ENCODE measurements around the gene PADI2.

PADI2 gene

DNA sequence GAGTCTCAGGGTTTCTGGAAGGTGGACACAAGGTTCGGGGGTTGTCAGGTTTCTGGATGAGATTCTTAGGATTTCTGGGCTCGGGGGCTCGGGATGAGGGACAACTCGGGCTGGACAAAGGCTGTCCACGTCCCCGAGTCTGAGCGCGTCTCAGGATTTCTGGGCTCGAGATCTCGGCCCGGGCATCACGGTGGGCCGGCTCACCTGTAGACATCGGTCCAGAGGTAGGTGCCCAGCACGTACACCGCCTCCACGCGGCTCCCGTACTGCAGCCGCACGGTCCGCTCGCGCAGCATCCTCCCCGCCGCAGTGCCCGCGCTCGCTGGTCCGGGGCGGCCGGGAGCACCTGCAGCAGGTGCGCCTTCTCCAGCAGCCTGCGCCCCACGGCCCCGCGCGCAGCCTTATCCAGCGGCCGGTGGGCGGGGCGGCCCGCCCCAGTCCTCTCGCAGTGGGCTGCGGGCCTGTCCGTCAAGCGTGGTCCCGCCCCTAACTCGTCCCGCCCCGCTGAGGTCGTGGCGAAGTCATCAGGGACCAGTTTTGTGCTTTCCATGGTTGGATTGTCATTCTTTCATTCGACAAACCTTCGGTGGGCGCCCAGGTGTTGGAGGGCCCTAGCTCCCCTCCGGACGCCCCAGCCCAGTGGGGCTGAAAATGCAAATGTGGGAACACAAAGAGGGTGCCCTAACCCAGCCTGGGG is at the start of gene PADI2:
Gene PADI2 (minus strand): TSS at position 376 of the 697 bp plus-strand sequence. CDS start 80 bp downstream, at position 296.
- DNase-seq (ENCODE audit: low spot score), result peak; percentile 60

DNA sequence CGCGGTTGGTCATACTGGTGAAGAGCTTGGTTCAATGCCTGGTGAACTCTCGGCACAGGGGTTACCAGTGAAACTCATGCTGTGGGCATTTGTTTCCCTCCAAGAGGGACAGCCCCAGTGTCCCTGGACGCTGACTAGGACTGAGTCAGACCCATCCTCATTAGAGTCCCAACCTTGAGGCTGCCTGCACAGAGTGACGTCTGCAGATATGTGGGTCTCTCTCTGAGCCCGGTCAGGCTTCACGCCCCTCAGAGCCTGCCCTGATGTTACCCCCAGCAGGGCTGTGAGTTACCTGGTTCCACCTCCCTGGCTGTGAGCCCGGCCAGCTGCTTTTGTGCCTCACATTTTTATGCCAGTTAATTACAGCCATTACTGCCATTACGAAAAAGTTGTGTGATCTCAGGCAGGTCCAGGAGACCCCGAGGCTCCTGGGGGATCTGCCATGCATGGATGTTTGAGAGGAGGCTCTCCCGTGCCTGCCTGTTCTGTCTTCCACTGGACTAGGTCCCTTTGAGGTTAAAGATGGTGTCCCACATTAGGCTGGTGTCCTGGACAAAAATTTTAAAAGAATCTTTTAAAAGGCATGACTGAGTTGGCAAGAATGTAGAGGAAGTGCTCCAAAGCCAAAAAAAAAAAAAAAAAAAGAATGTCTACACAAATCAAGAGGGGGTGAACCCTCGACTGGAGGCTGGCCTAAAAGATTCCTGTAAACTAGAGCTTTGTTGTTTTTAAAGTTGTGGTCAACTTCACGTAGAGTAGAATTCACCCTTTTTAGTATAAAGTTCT is 49.0 kb upstream of the PADI2 start:
- no peak for DNase-seq (ENCODE audit: low spot score)

DNA sequence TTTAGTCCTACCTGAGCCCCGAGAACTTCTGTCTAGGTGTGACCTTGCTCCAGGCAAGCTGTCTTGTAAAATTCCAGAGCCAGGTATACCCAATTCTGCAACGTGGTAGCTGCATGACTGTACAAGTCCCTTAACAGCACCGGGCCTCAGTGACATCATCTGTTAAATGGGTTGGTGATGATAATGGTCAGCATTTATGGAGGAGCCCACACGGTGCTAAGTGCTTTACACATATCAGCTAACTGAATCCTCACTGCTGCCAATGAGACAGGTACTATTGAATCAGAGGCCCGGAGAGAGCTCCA is 48.5 kb upstream of the PADI2 start:
- DNase-seq (ENCODE audit: low spot score), result no peak

GRCh38 chr1:17167041-17167785 is 48.0 kb upstream of the PADI2 start:
- DNase-seq (ENCODE audit: low spot score), result no peak

DNA sequence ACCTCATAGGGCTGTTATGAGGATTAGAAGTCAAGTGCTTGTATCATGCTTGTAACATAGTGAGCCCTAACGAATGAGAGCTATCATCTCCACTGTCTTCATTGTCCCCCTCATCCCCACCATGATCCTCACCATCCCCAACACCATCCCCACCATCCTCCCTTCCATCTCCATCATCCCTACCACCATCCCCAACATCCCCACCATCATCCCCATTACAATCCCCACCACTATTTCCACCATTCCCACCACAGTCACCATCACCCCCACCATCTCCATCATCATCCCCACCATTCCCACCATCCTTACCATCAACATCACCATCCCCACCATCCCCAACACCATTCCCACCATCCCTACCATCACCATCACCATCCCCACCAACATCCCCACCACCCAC is 46.6 kb upstream of the PADI2 start:
- no peak for DNase-seq (ENCODE audit: low spot score)

- no peak for DNase-seq (ENCODE audit: low spot score)
These were observed 44.8 kb upstream of the PADI2 start for GRCh38 chr1:17163789-17164666.

DNA sequence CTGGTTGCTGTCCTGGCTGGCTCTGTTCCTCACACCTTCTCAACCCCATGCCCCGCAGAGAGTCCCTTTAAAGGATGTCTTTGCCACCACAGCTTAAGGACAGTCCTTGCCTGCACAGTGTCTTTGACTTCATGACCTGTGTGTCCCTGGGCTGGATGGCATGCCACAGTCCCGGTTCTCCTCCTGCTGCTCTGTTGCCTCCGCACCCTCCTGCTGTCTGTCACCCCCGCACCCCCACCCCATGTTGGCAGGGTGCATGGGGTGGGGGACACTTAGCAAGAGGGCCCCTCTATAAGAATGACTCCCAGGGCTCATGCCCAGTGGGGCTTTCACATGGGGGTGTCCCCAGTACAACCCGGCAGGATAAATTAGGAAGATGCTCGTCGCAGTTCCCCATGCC is 44.1 kb upstream of the PADI2 start:
- no peak for DNase-seq (ENCODE audit: low spot score)

GRCh38 chr1:17162941-17163340 is 43.7 kb upstream of the PADI2 start:
- DNase-seq (ENCODE audit: low spot score), result no peak

DNA sequence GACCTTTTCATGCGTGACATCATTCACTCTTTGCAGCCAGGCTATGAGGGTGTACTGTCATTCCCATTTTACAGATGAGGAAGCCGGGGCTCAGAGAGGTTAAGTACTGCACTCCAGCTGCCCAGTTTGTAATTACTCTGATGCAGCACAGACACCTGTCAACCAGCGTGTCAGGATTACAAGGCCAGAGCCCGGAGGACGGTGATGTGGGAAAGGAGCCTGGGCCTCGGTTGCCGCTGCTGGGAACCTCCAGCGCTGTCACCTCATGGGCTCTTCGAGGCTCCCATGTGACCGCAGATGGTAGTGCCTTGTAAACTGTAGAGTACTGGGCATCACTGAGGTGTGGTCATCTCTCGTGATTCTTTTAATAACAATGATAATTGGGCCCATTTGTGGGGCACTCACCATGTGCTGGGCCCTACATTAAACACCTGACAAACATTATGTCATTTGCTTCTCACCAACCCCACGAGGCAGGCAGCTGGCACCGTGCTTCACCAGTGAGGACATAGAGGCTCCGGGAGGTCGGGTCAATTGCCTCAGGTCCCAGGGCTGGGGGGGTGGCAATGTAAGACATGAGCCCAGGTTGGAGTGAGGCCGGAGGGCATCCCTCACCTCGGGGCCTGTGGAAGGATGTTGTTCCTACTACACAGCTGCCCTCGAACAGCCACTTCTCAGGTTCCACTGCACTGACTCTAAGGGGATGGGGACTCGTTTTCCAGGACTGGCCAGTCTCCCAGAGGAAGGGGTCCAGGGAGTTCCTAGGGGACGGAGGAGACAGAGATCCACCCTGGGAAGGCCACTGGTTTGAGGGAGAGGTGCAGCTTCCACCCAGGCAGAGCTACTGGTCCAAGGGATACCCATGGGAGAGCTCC is 42.9 kb upstream of the PADI2 start:
- DNase-seq (ENCODE audit: low spot score), result no peak

- no peak for DNase-seq (ENCODE audit: low spot score)
These were observed 42.0 kb upstream of the PADI2 start for GRCh38 chr1:17161137-17161740.

GRCh38 chr1:17158961-17159360 is 39.7 kb upstream of the PADI2 start:
- no peak for DNase-seq (ENCODE audit: low spot score)

DNA sequence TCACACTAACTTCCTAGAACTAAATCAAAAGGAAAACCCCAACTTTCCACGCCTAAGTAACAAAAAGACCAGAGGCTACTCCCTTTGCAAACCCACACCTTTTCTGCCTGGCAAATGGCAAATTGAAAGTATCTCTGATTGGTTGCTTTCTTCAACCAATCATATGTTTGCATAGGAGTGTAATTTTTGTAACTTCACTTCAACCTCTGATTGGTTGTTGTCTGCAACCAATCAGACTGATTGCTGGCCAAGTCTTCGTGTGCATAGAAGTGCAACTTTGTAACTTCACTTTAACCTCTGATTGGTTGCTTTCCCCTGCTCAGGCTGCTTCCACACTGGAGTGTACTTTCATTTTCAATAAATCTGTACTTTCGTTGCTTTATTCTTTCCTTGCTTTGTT is 36.9 kb upstream of the PADI2 start:
- no peak for DNase-seq (ENCODE audit: low spot score)

DNA sequence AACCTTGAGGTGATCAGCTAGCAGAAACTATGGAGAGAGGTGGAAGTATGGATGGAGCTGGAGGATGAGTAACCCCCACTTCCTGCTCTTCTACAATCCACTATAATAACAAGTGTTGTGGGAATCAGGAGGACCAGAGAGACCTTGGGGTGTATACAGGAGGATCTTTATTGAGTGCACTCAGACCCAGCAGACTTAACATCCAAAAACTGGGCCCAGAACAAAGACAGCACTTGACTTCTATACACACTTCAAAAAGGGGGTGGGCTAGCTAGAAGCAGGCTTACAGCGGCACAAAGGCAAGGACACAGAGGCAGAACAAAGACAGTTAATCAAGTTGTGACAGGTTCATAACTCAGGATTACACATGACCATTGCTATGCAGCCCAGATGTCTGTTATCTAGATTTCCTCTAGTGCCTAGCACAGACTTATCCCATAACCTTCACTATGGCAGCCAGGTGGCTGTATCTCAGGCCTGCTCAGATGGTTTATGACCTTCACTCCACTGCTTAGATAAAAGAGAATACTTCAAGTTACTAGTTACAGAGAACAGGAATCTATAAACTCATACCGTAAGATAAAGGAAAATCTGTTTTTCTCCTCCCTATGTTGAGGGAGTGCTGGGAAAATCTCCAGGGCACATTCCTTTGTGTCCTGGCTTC is 36.1 kb upstream of the PADI2 start:
- no peak for DNase-seq (ENCODE audit: low spot score)

DNA sequence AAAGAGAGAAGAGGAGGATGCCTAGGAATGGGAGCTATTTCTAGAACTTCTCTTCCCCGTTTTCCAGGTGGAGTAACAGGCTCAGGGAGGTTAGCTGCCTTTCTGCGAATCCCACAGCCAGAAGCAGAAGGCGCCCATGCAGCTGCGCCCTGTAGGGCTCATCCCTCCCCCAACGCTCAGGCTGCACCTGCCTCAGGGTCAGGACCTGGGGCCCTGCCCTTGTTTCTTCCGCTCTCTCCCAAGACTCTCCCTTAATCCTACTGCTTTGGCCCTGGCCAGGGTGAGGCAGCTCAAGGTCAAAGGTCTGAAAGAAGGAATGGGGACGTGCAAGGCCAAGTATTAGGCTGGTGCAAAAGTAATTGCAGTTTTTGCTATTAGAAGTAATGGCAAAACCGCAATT is 30.5 kb upstream of the PADI2 start:
- DNase-seq (ENCODE audit: low spot score), result no peak

DNA sequence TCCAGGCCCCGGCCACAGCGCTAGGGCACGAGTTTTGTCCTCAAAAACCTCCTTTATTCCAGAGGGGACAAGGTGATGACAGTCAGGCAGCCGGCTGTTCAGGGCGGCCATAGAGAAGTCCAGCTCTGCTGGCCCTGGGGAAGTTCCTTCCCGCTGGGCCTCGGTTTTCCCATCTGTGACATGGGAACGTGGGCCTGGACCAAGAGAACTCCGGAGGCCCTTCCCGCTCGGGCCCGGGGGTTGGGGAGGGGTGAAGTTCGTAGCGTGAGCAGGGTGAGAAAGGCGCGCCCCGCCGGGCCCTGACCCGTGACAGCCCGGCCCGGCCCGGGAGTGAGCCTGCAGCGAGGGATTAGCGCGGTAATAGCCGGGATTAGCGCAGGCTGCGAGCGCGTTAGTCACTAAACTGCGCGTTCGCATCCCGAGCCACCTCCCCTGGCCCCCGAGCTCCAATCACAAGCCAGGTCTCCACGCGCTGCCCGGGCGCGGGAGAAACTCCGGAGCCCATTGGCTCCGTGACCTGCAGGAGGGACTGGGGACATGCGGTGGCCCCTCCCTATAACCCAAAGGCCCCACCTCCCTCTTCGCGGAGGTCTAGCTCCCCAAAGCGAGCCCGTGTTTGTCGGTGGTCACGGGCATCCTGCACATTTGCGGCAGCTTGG is 29.8 kb upstream of the PADI2 start:
- no peak for DNase-seq (ENCODE audit: low spot score)

DNA sequence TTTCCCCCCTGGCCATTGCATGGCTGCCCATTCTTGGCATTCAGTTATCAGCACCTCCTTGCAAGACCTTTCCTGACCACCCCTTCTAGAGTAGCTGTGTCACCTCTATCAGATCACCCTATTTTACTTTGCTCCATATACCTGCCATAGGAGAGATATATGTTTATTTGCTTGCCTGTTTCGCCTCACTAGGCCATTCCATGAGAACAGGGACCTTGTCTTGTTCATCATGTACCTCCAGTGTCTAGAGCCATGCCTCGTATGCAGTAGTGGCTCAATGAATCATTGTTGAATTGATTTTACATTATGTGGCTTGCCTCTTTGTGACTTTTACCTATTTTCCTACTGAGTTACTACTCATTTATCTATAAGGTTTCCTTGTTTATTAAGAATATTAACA is 26.4 kb upstream of the PADI2 start:
- DNase-seq (ENCODE audit: low spot score), result no peak

- DNase-seq (ENCODE audit: low spot score), result no peak
These were observed 24.5 kb upstream of the PADI2 start for GRCh38 chr1:17143760-17144159.

DNA sequence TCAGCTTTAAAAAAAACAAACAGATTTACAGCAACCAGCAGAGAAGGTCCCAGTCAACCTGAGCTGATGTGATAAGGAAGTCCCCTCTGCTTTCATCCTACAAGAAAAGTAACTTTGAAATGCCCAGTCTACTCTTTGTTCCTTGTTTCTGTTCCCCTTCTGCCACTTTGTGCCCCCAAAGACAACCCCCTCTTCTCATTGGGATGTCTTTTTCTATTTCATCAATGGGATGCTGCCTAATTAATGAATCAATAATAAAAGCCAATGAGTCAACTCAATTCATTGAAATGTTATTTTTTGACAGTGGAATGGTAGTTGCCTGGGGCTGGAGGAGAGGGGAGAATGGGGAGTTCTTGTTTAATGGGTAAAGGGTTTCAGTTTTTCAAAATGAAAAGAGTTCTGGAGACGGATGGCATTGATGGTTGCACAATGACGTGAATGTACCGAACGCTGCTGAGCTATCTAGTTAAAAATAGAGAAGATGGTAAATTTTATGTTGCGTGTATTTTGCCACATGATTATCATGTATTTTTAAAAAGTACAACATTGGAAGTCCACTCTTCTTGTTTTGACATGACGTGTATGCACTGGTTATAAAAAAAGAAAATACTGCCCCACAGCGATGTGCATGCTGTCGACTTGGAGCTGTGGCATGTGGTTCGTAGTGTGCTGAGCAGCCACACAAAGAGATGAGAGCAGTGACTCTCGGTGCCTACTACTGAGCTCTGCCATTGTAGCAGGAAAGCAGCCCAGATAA is 22.4 kb upstream of the PADI2 start:
- DNase-seq (ENCODE audit: low spot score), result no peak

DNA sequence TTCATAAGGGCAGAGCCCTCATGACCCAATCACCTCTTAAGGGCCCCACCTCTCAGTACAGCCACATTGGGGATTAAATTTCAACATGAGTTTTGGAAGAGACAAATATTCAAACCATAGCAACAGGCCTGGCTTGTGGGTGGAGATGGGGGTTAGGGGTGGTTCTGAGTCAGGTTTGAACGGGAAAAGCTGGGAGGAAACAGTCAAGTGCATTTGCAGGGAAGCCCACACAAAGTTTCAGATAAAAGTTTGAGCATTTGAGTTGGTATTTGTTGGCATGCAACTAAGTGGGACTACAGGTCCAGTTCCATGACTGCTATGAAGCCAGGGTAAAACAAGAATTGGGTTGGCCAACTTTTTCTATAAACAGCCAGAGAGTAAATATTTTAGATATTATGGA is 21.0 kb upstream of the PADI2 start:
- no peak for DNase-seq (ENCODE audit: low spot score)

Data from COLO829 (cell line).